HEK293 (cell line): Measurements from ENCODE around the gene ROR2.

ENCODE experiments used
- CTCF ChIP-seq: fragments of 450-650 bp; formaldehyde crosslinking; IDR thresholded peaks from 2 replicates; pipeline ENCODE4 v1.5.1; 2016; ENCODE audit warnings: missing biosample characterization, missing genetic modification characterization
- SP3 ChIP-seq: fragments of 450-650 bp; formaldehyde crosslinking; IDR thresholded peaks from 2 replicates; pipeline ENCODE4 v1.5.1; 2016; ENCODE audit warnings: missing biosample characterization, missing genetic modification characterization
- ZNF274 ChIP-seq, 2 experiments: fragments of 200-500 bp in 1 of 2; fragments of 450-650 bp in 1 of 2; sonication (Bioruptor generic) in 1 of 2; formaldehyde crosslinking in 1 of 2; IDR thresholded peaks; 2 replicates each; pipeline versions ENCODE4 v1.5.1 to v1.6.1; 2014 to 2016; ENCODE audit warnings: borderline replicate concordance in 1 of 2, inconsistent platforms in 1 of 2, low read length in 1 of 2, missing biosample characterization in 1 of 2, missing genetic modification characterization in 1 of 2
- ZNF280C ChIP-seq: fragments of 450-650 bp; formaldehyde crosslinking; IDR thresholded peaks from 2 replicates; pipeline ENCODE4 v1.5.1; 2016; ENCODE audit warnings: missing biosample characterization, missing genetic modification characterization
- ZNF561 ChIP-seq: fragments of 450-650 bp; IDR thresholded peaks from 2 replicates; pipeline ENCODE4 v1.5.1; 2018; ENCODE audit warnings: missing biosample characterization, missing genetic modification characterization, borderline replicate concordance

GRCh38 chr9:91642771-91643170, 307.3 kb downstream of the ROR2 start:
- no peak for TF ChIP-seq ZNF280C (tag by site-specific recombination)
- TF ChIP-seq ZNF561 = no peak
- TF ChIP-seq CTCF = no peak
- no peak for TF ChIP-seq SP3 (tag by site-specific recombination)
- TF ChIP-seq ZNF274 (IDR thresholded peaks at IDR 0.05; ENCODE audit: low read length) = no peak
- no peak for TF ChIP-seq ZNF274 (tag by site-specific recombination; IDR thresholded peaks at IDR 0.05; ENCODE audit: borderline replicate concordance)
